ENCODE data around the gene NIM1K.

NIM1K gene

DNA sequence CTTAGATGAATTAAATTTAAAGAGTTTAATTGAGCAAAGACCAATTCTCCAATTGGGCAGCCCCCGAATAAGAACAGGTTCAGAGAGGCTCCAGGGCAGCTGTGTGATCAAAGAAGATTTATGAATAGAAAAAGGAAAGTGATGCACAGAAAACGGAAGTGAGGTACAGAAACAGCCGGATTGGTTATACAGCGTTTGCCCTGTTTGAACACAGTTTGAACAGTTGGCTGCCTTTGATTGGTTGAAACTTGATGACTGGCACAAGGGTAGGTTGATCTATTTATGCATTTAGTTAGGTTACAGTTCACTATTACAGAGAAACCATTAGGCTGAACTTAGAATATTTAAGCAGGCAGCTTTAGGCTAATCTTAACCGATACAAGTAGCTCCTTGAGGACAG, 29.5 kb downstream of the NIM1K start:
- H3K4me3 ChIP-seq (ENCODE audit: insufficient read depth, low read depth, low read length): no peak overlapping the region
- no peaks in the 10 kb centered on the region for H3K9me3 ChIP-seq (ENCODE audit: control insufficient read depth, low read length)
- H3K27ac ChIP-seq (ENCODE audit: insufficient read depth, low read depth, low read length, poor library complexity, severe bottlenecking): no peak overlapping the region
- H3K27me3 ChIP-seq (ENCODE audit: control insufficient read depth, insufficient read depth, low read length, poor library complexity, severe bottlenecking): no peaks in the 10 kb centered on the region
- no peaks in the 10 kb centered on the region for H3K4me1 ChIP-seq (ENCODE audit: control insufficient read depth, insufficient read depth, low read length)
- WGBS, 2 experiments: 91 to 92% methylated on average over 5 of the region's 5 CpGs
- H3K36me3 ChIP-seq (ENCODE audit: control insufficient read depth, insufficient read depth, low read length): no peaks in the 10 kb centered on the region

- Histone ChIP-seq H3K4me3 (ENCODE audit: insufficient read depth, low read depth, low read length) (no peak overlapping the region), H3K36me3 (ENCODE audit: control insufficient read depth, insufficient read depth, low read length) (no peaks in the 10 kb centered on the region), H3K27ac (ENCODE audit: insufficient read depth, low read depth, low read length, poor library complexity, severe bottlenecking) (no peak overlapping the region), H3K27me3 (ENCODE audit: control insufficient read depth, insufficient read depth, low read length, poor library complexity, severe bottlenecking) (no peaks in the 10 kb centered on the region), H3K9me3 (ENCODE audit: control insufficient read depth, low read length) (no peaks in the 10 kb centered on the region), H3K4me1 (ENCODE audit: control insufficient read depth, insufficient read depth, low read length) (no peaks in the 10 kb centered on the region)
- WGBS, 2 experiments: 87 to 91% methylated on average over 2 of the region's 2 CpGs
Observed at GRCh38 chr5:43225649-43226245, 33.7 kb downstream of the NIM1K start.

- H3K9me3 ChIP-seq (ENCODE audit: control insufficient read depth, low read length): no peaks in the 10 kb centered on the region
- no peak overlapping the region for H3K4me3 ChIP-seq (ENCODE audit: insufficient read depth, low read depth, low read length)
- H3K4me1 ChIP-seq (ENCODE audit: control insufficient read depth, insufficient read depth, low read length): no peaks in the 10 kb centered on the region
- H3K27me3 ChIP-seq (ENCODE audit: control insufficient read depth, insufficient read depth, low read length, poor library complexity, severe bottlenecking): no peaks in the 10 kb centered on the region
- 86 to 100% methylated on average over 1 of the region's 1 CpG for WGBS, 2 experiments
- no peaks in the 10 kb centered on the region for H3K36me3 ChIP-seq (ENCODE audit: control insufficient read depth, insufficient read depth, low read length)
- H3K27ac ChIP-seq (ENCODE audit: insufficient read depth, low read depth, low read length, poor library complexity, severe bottlenecking): no peak overlapping the region
Observed at GRCh38 chr5:43227655-43228054, 35.6 kb downstream of the NIM1K start.

- no peaks in the 10 kb centered on the region for H3K4me1 ChIP-seq (ENCODE audit: control insufficient read depth, insufficient read depth, low read length)
- WGBS, 2 experiments: 88 to 92% methylated on average over 3 of the region's 3 CpGs
Observed at GRCh38 chr5:43230707-43231106, 38.7 kb downstream of the NIM1K start.

DNA sequence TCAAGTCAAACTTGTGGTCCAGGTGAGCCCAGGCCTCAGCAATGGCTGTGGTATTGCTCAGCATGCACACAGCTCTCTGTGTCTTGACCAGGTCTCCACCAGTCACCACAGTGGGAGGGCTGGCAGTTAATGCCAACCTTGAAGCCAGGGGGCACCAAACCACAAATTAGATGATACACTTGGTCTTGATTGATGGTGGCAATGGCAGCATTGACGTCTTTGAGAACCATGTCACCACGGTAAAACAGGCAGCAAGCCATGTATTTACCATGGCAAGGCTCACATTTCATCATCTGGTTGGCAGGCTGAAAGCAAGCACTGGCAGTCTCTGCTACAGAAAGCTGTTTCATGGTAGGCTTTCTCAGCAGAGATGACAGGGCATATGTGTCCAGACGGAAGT, 40.0 kb downstream of the NIM1K start:
- H3K27ac ChIP-seq (ENCODE audit: insufficient read depth, low read depth, low read length, poor library complexity, severe bottlenecking): no peak overlapping the region
- H3K27me3 ChIP-seq (ENCODE audit: control insufficient read depth, insufficient read depth, low read length, poor library complexity, severe bottlenecking): no peaks in the 10 kb centered on the region
- WGBS, 2 experiments: 93 to 94% methylated on average over 3 of the region's 3 CpGs
- H3K36me3 ChIP-seq (ENCODE audit: control insufficient read depth, insufficient read depth, low read length): no peaks in the 10 kb centered on the region
- H3K4me1 ChIP-seq (ENCODE audit: control insufficient read depth, insufficient read depth, low read length): no peaks in the 10 kb centered on the region
- no peak overlapping the region for H3K4me3 ChIP-seq (ENCODE audit: insufficient read depth, low read depth, low read length)
- no peaks in the 10 kb centered on the region for H3K9me3 ChIP-seq (ENCODE audit: control insufficient read depth, low read length)

More at GRCh38 chr5:43230707-43231106, 38.7 kb downstream of the NIM1K start:
- Histone ChIP-seq H3K36me3 (ENCODE audit: control insufficient read depth, insufficient read depth, low read length) (no peaks in the 10 kb centered on the region), H3K9me3 (ENCODE audit: control insufficient read depth, low read length) (no peaks in the 10 kb centered on the region), H3K4me3 (ENCODE audit: insufficient read depth, low read depth, low read length) (no peak overlapping the region), H3K27ac (ENCODE audit: insufficient read depth, low read depth, low read length, poor library complexity, severe bottlenecking) (no peak overlapping the region), H3K27me3 (ENCODE audit: control insufficient read depth, insufficient read depth, low read length, poor library complexity, severe bottlenecking) (no peaks in the 10 kb centered on the region)

DNA sequence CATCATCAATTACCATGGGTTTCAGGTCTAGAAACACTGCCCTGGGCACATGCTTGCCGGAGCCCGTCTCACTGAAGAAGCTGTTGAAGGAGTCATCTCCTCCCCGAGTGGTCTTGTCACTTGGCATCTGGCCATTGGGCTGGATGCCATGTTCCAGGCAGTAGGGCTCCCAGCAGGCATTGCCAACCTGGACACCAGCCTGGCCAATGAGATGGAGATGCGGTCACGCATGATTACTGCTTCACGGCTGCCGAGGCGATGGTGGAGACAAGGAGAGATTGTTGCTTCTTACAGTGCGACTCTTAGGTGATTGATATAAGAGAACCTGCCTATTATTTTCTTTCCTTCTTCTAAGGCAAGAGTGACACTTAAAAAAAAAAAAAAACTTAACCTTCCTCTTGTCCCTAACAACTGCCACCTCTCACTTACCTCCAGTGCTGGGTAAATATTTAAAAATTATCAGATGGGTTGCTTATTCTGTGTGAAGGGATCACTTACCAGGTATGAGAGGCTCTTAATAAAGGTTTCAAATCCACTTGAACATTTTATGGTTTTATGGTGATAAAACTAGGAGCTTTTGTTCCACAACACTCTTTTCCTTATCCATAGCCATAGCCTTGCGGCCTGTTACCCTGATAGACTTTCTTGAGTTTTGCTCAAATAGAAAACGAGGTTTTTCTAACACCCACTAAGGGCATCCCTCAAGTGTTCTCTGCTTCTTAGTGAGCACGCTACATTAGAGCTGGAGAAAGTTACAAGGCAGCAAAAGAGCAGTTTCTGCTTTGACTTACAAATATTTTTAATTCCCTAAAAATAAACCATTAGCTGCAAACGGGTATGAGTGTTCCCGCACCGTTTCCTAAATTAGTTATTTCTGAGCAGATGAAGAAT, 41.2 kb downstream of the NIM1K start:
- no peaks in the 10 kb centered on the region for H3K27me3 ChIP-seq (ENCODE audit: control insufficient read depth, insufficient read depth, low read length, poor library complexity, severe bottlenecking)
- no peaks in the 10 kb centered on the region for H3K36me3 ChIP-seq (ENCODE audit: control insufficient read depth, insufficient read depth, low read length)
- WGBS, 2 experiments: 90 to 91% methylated on average over 15 of the region's 15 CpGs
- H3K4me3 ChIP-seq (ENCODE audit: insufficient read depth, low read depth, low read length): no peak overlapping the region
- no peaks in the 10 kb centered on the region for H3K4me1 ChIP-seq (ENCODE audit: control insufficient read depth, insufficient read depth, low read length)
- no peak overlapping the region for H3K27ac ChIP-seq (ENCODE audit: insufficient read depth, low read depth, low read length, poor library complexity, severe bottlenecking)
- H3K9me3 ChIP-seq (ENCODE audit: control insufficient read depth, low read length): no peaks in the 10 kb centered on the region

DNA sequence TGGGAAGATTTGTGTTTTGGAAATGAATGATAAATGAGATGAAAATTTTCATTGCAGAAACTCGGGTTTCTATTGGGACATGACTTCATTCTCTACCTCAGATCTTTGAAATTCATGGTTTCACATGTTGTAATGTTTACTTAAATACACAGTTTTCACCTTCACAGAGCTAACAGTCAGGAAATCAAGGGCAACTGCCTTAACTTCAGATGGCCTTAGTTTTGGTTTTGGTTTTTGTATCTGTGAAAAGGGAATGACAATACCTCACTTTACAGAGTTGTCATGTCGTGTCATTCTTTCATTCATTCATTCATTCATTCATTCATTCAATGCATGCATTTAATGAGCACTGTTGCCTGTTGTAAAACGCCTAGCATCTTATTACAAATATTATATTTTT, 41.9 kb downstream of the NIM1K start:
- Histone ChIP-seq H3K4me3 (ENCODE audit: insufficient read depth, low read depth, low read length) (no peak overlapping the region), H3K9me3 (ENCODE audit: control insufficient read depth, low read length) (no peaks in the 10 kb centered on the region), H3K36me3 (ENCODE audit: control insufficient read depth, insufficient read depth, low read length) (no peaks in the 10 kb centered on the region), H3K27me3 (ENCODE audit: control insufficient read depth, insufficient read depth, low read length, poor library complexity, severe bottlenecking) (no peaks in the 10 kb centered on the region), H3K4me1 (ENCODE audit: control insufficient read depth, insufficient read depth, low read length) (no peaks in the 10 kb centered on the region), H3K27ac (ENCODE audit: insufficient read depth, low read depth, low read length, poor library complexity, severe bottlenecking) (no peak overlapping the region)
- 63 to 82% methylated on average over 1 to 2 of the region's 3 CpGs for WGBS, 2 experiments

DNA sequence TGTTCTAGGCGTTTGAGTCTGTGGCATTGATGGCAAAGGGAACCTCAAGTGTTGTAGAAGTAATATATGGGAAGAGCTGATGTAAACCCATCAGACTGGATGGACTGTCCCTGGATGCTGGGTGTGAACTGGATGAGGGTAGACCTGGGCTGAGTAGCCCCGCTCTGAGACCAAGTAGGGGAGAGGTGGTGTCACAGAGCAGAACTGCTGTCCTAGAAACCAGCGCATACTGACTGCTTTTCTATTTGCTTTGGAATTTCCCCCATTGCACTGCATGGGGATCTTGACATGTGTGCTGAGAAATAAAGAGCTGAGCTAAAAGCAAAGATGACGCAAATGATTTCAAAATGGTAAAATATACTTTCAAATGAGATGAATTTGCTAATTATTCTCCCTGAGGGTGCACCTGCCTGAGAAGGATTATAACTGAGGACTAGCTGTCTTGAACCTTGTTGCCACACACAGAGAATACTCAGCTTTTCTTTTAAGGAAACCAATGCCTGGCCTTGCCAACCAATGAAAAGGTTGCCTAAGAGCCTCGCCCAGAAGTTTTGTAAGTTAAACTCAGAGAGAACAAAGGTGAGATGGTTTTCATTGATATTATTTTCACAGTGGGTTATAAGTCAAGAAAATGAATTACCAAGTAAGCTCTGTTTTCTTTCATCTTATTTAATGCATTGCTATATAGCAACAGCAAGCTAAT, 44.8 kb downstream of the NIM1K start:
- Histone ChIP-seq H3K4me1 (ENCODE audit: control insufficient read depth, insufficient read depth, low read length) (no peaks in the 10 kb centered on the region), H3K36me3 (ENCODE audit: control insufficient read depth, insufficient read depth, low read length) (no peaks in the 10 kb centered on the region), H3K4me3 (ENCODE audit: insufficient read depth, low read depth, low read length) (no peak overlapping the region), H3K27ac (ENCODE audit: insufficient read depth, low read depth, low read length, poor library complexity, severe bottlenecking) (no peak overlapping the region), H3K27me3 (ENCODE audit: control insufficient read depth, insufficient read depth, low read length, poor library complexity, severe bottlenecking) (no peaks in the 10 kb centered on the region), H3K9me3 (ENCODE audit: control insufficient read depth, low read length) (no peaks in the 10 kb centered on the region)
- WGBS, 2 experiments: 83 to 87% methylated on average over 5 of the region's 5 CpGs

GRCh38 chr5:43242196-43242595, 50.2 kb downstream of the NIM1K start:
- Histone ChIP-seq H3K4me1 (ENCODE audit: control insufficient read depth, insufficient read depth, low read length) (no peaks in the 10 kb centered on the region), H3K9me3 (ENCODE audit: control insufficient read depth, low read length) (no peaks in the 10 kb centered on the region), H3K4me3 (ENCODE audit: insufficient read depth, low read depth, low read length) (no peak overlapping the region), H3K27ac (ENCODE audit: insufficient read depth, low read depth, low read length, poor library complexity, severe bottlenecking) (no peak overlapping the region), H3K36me3 (ENCODE audit: control insufficient read depth, insufficient read depth, low read length) (no peaks in the 10 kb centered on the region), H3K27me3 (ENCODE audit: control insufficient read depth, insufficient read depth, low read length, poor library complexity, severe bottlenecking) (no peaks in the 10 kb centered on the region)
- WGBS, 2 experiments: 79 to 80% methylated on average over 1 of the region's 1 CpG

DNA sequence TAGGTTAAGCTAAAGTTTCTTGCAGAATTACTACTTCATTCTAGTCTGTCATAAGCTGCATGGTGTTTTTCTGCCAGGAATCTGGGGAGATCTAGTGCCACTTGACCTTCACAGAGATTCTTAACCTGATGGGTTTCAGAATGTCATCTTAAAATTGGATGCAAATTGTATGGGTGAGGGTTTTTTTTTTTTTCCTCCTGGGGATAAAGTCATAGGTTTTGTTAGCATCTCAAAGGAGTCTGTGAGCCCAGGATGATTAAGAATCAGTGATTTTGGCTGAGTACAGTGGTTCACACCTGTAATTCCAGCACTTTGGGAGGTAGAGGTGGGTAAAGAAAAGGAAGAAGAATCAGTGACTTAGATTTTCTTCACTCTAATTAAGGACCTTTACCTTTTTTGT, 51.2 kb downstream of the NIM1K start:
- H3K36me3 ChIP-seq (ENCODE audit: control insufficient read depth, insufficient read depth, low read length): no peaks in the 10 kb centered on the region
- H3K9me3 ChIP-seq (ENCODE audit: control insufficient read depth, low read length): no peaks in the 10 kb centered on the region
- no peak overlapping the region for H3K27ac ChIP-seq (ENCODE audit: insufficient read depth, low read depth, low read length, poor library complexity, severe bottlenecking)
- H3K27me3 ChIP-seq (ENCODE audit: control insufficient read depth, insufficient read depth, low read length, poor library complexity, severe bottlenecking): no peaks in the 10 kb centered on the region
- no peak overlapping the region for H3K4me3 ChIP-seq (ENCODE audit: insufficient read depth, low read depth, low read length)
- H3K4me1 ChIP-seq (ENCODE audit: control insufficient read depth, insufficient read depth, low read length): no peaks in the 10 kb centered on the region

Data from ectodermal cell (in vitro differentiated cells).